Measurements from ENCODE around the gene LMBR1. TPM values are rescaled to one million over a fixed set of nuclear protein-coding genes. Genes with fewer than 3 reads are reported as not detected.

Gene LMBR1
- total RNA-seq, 1 experiment from 2014 or later, result 82.6 TPM

DNA sequence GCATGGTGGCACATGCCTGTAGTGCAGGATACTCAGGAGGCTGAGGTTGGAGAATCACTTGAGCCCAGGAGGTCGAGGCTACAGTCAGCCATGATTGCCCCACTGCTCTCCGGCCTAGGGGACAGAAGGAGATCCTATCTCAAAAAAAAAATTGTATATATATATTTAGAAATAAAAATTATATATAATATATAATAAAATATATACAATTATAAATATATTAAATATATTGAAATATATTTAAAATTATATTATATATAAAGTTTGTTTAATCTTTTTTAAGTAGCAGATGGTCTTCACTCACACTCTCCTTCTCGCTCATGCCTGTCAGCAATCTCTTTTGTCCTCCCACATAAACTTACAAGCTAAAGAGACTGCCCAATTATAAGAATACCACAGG lies 58.5 kb downstream of the LMBR1 start:
- ChIA-PET POLR2A (no interaction called here), CTCF (interaction anchor here (0.6 kb wide), 1 partner anchor 19 kb away, joined by 4 read pairs; no protein-coding TSS in a partner anchor)
- in situ Hi-C loops (cut with HindIII; ENCODE audit: low pct_unique_long_range_greater_than_20kb, low sequenced_read_pairs) (no loop called here), intact Hi-C loops (cut with micrococcal nuclease; ENCODE audit: unreplicated experiment) (no loop called here)
- no TSS peak for BruUV-seq (replicated peaks)
- no peak for TF ChIP-seq SIN3A (IDR thresholded peaks at IDR 0.05; ENCODE audit: borderline replicate concordance, insufficient read depth, low read depth, low read length)
- TF ChIP-seq CTCF (IDR thresholded peaks at IDR 0.05), result no peak
- Histone ChIP-seq H3K4me1 (ENCODE audit: control insufficient read depth, insufficient read depth, low read length) (no peaks in the 10 kb centered on the region), H3K36me3 (ENCODE audit: control insufficient read depth, insufficient read depth, low read length) (peaks cover 4% of the 10 kb centered on the region), H3K9me3 (ENCODE audit: control insufficient read depth, insufficient read depth, low read depth, low read length) (no peaks in the 10 kb centered on the region), H3K4me3 (ENCODE audit: low read depth in 2 of 2, low read length in 2 of 2) (no peak overlapping the region), H3K27me3 (ENCODE audit: control insufficient read depth, insufficient read depth, low read length) (no peaks in the 10 kb centered on the region), H3K27ac (ENCODE audit: low read length) (no peak overlapping the region)
- DNase-seq (ENCODE audit: low read depth, low spot score), result no peak
- ATAC-seq, result no peak

DNA sequence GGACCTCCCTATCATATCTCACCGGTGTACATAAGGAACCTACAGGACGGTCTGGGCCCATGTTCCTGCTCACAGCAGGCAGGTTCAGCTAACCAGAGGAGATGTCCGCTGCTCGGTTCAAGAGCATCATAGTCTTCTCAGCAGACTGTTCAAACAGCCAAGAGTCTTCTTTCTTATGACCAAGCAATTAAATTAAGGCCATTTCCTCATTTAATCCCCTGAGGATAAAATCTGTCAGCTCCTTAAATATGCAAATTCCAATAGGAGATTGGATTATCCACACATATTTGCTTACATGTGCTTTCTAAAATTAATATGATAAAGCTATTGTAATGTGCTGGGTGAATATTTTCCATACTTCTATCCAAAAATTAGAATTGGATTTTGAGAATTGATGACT lies 59.7 kb downstream of the LMBR1 start:
- in situ Hi-C loops (cut with HindIII; ENCODE audit: low pct_unique_long_range_greater_than_20kb, low sequenced_read_pairs), result no loop called here
- ChIA-PET POLR2A (no interaction called here), CTCF (no interaction called here)
- TF ChIP-seq POLR2AphosphoS5 (IDR thresholded peaks at IDR 0.05; ENCODE audit: low read depth, low read length), result no peak
- TF ChIP-seq TCF7L2 (IDR thresholded peaks at IDR 0.05; ENCODE audit: low read depth, low read length), result no peak
- TF ChIP-seq CTCF (IDR thresholded peaks at IDR 0.05), result no peak
- TF ChIP-seq REST (IDR thresholded peaks at IDR 0.05; ENCODE audit: insufficient read depth in 1 of 2, low read depth in 2 of 2, low read length in 1 of 2), result no peak
- no peak for TF ChIP-seq SIN3A (IDR thresholded peaks at IDR 0.05; ENCODE audit: borderline replicate concordance, insufficient read depth, low read depth, low read length)
- Histone ChIP-seq H3K4me1 (ENCODE audit: control insufficient read depth, insufficient read depth, low read length) (no peaks in the 10 kb centered on the region), H3K4me3 (ENCODE audit: low read depth in 2 of 2, low read length in 2 of 2) (no peak overlapping the region), H3K27ac (ENCODE audit: low read length) (no peak overlapping the region), H3K27me3 (ENCODE audit: control insufficient read depth, insufficient read depth, low read length) (no peaks in the 10 kb centered on the region), H3K9me3 (ENCODE audit: control insufficient read depth, insufficient read depth, low read depth, low read length) (no peaks in the 10 kb centered on the region), H3K36me3 (ENCODE audit: control insufficient read depth, insufficient read depth, low read length) (peaks cover 4% of the 10 kb centered on the region)
- intact Hi-C loops (cut with micrococcal nuclease; ENCODE audit: unreplicated experiment), result no loop called here
- ATAC-seq (no peak), DNase-seq (ENCODE audit: low read depth, low spot score) (no peak)
- no TSS peak for BruUV-seq (replicated peaks)
